GM23338 (cell line): Measurements from ENCODE around the gene DOCK2. TPM values are rescaled to one million over a fixed set of nuclear protein-coding genes. Genes with fewer than 3 reads are reported as not detected.

Source experiments
- ATAC-seq: fragments of 200-7000 bp; cut with Tn5 transposase; 3 replicates; pipeline ENCODE4 v1.9.1; 2020
- DNase-seq: peaks from one replicate; pipeline ENCODE4 v3.0.0-alpha.2; 2015; ENCODE audit warnings: low spot score
- H2AFZ ChIP-seq: fragments of 200-600 bp; sonication (generic); 2 replicates; pipeline ENCODE4 v1.8.0; 2016; ENCODE audit warnings: antibody characterized with exemption, mild to moderate bottlenecking, moderate library complexity
- H3F3A ChIP-seq: fragments of 200-600 bp; sonication (generic); replicated peaks from 2 replicates; pipeline ENCODE4 v1.8.0; 2017; ENCODE audit warnings: antibody characterized with exemption, mixed run types, low read depth
- H3K27ac ChIP-seq: fragments of 200-600 bp; sonication (generic); 2 replicates; pipeline ENCODE4 v1.6.1; 2016; ENCODE audit warnings: low read depth
- H3K27me3 ChIP-seq: fragments of 200-600 bp; sonication (generic); 2 replicates; pipeline ENCODE4 v1.8.0; 2016; ENCODE audit warnings: mild to moderate bottlenecking, mixed run types, moderate library complexity; ENCODE audit not compliant: insufficient read depth
- H3K36me3 ChIP-seq: fragments of 200-600 bp; sonication (generic); 2 replicates; pipeline ENCODE4 v1.8.0; 2016; ENCODE audit warnings: mild to moderate bottlenecking; ENCODE audit not compliant: insufficient read depth
- H3K4me1 ChIP-seq: fragments of 200-600 bp; sonication (generic); 2 replicates; pipeline ENCODE4 v1.8.0; 2016; ENCODE audit warnings: mild to moderate bottlenecking, moderate library complexity; ENCODE audit not compliant: insufficient read depth
- H3K4me2 ChIP-seq: fragments of 200-600 bp; sonication (generic); 2 replicates; pipeline ENCODE4 v1.7.1; 2017; ENCODE audit warnings: mixed run types
- H3K4me3 ChIP-seq: fragments of 200-600 bp; sonication (generic); 2 replicates; pipeline ENCODE4 v1.6.1; 2016; ENCODE audit warnings: mixed run types
- H3K79me2 ChIP-seq: fragments of 200-600 bp; sonication (generic); replicated peaks from 2 replicates; pipeline ENCODE4 v1.8.0; 2017; ENCODE audit warnings: mild to moderate bottlenecking; ENCODE audit not compliant: insufficient read depth
- H3K9me2 ChIP-seq: fragments of 200-600 bp; sonication (generic); 2 replicates; pipeline ENCODE4 v1.8.0; 2017; ENCODE audit not compliant: insufficient read depth
- H4K20me1 ChIP-seq: fragments of 200-600 bp; sonication (generic); replicated peaks from 2 replicates; pipeline ENCODE4 v1.8.0; 2017; ENCODE audit warnings: mild to moderate bottlenecking; ENCODE audit not compliant: insufficient read depth
- H3K27ac Mint-ChIP-seq: 2 replicates; pipeline ENCODE4 v1.8.0; 2020; ENCODE audit warnings: inconsistent platforms, mild to moderate bottlenecking, moderate library complexity, mixed read lengths
- H3K27me3 Mint-ChIP-seq: 3 replicates; pipeline ENCODE4 v1.8.0; 2022; ENCODE audit warnings: low read depth, mild to moderate bottlenecking, moderate library complexity, mixed read lengths, inconsistent platforms; ENCODE audit not compliant: insufficient read depth, poor library complexity
- H3K36me3 Mint-ChIP-seq: 3 replicates; pipeline ENCODE4 v1.8.0; 2021; ENCODE audit warnings: low read depth, mild to moderate bottlenecking, inconsistent platforms, moderate library complexity, mixed read lengths
- H3K4me1 Mint-ChIP-seq: 3 replicates; pipeline ENCODE4 v1.8.0; 2020; ENCODE audit warnings: mild to moderate bottlenecking, inconsistent platforms, mixed read lengths
- H3K4me3 Mint-ChIP-seq: 3 replicates; pipeline ENCODE4 v1.8.0; 2021; ENCODE audit warnings: moderate library complexity, mild to moderate bottlenecking, inconsistent platforms, mixed read lengths
- H3K9me3 Mint-ChIP-seq: 3 replicates; pipeline ENCODE4 v1.8.0; 2020; ENCODE audit warnings: moderate library complexity, mild to moderate bottlenecking, inconsistent platforms, mixed read lengths
- CREB1 ChIP-seq: fragments of 250-450 bp; sonication (Bioruptor Pico); IDR thresholded peaks from 2 replicates; pipeline ENCODE4 v1.5.0; 2020; ENCODE audit warnings: low read depth, mild to moderate bottlenecking, moderate library complexity
- CTCF ChIP-seq, 2 experiments: fragments of 200-600 bp in 1 of 2; sonication (generic) in 1 of 2; conservative IDR thresholded peaks; 2 replicates each; pipeline versions ENCODE4 v1.5.1 to v1.6.1; 2016 to 2017; ENCODE audit warnings: antibody characterized with exemption in 2 of 2, low read depth in 2 of 2, mild to moderate bottlenecking in 2 of 2, moderate library complexity in 1 of 2
- ETS1 ChIP-seq: IDR thresholded peaks from 2 replicates; pipeline ENCODE4 v1.6.1; 2016; ENCODE audit warnings: antibody characterized with exemption
- EZH2 ChIP-seq: fragments of 200-600 bp; sonication (generic); IDR thresholded peaks from one replicate; pipeline ENCODE4 v1.8.0; 2017; ENCODE audit warnings: antibody characterized with exemption, mild to moderate bottlenecking, low read depth; ENCODE audit not compliant: unreplicated experiment
- EZH2phosphoT487 ChIP-seq: fragments of 200-600 bp; sonication (generic); IDR thresholded peaks from one replicate; pipeline ENCODE4 v1.8.1; 2018; ENCODE audit warnings: antibody characterized with exemption; ENCODE audit not compliant: unreplicated experiment
- JUNB ChIP-seq: IDR thresholded peaks from one replicate; pipeline ENCODE4 v1.6.1; 2016; ENCODE audit warnings: antibody characterized with exemption; ENCODE audit not compliant: unreplicated experiment
- NANOG ChIP-seq: IDR thresholded peaks from 2 replicates; pipeline ENCODE4 v1.6.1; 2016; ENCODE audit warnings: antibody characterized with exemption, borderline replicate concordance
- POLR2AphosphoS5 ChIP-seq: IDR thresholded peaks from 2 replicates; pipeline ENCODE4 v1.6.1; 2016; ENCODE audit warnings: antibody characterized with exemption, low read depth
- REST ChIP-seq: IDR thresholded peaks from one replicate; pipeline ENCODE4 v1.6.1; 2018; ENCODE audit warnings: antibody characterized with exemption; ENCODE audit not compliant: unreplicated experiment
- STAT1 ChIP-seq: IDR thresholded peaks from one replicate; pipeline ENCODE4 v1.6.1; 2016; ENCODE audit warnings: antibody characterized with exemption; ENCODE audit not compliant: unreplicated experiment
- ZNF114 ChIP-seq: fragments of 250-450 bp; sonication (Bioruptor Pico); IDR thresholded peaks from 2 replicates; pipeline ENCODE4 v1.5.0; 2020; ENCODE audit warnings: mild to moderate bottlenecking, moderate library complexity
- ZNF331 ChIP-seq: fragments of 250-450 bp; sonication (Bioruptor Pico); IDR thresholded peaks from 2 replicates; pipeline ENCODE4 v1.5.0; 2020; ENCODE audit warnings: low read depth, mild to moderate bottlenecking, moderate library complexity
- polyA plus RNA-seq: library from polyadenylated mRNA; unstranded; fragments of >200 nt; fragmentation: Nextera tagmentation; extraction: Ambion mirVana; gene quantifications from 2 replicates; pipeline ENCODE4 v1.2.1, GENCODE V29; 2016
- total RNA-seq: library from RNA; depleted of rRNA; stranded (reverse); fragments of >200 nt; shearing (Covaris generic); gene quantifications from 2 replicates; pipeline ENCODE4 v1.2.3, GENCODE V29; 2014
- TF ChIP-seq, protein P1 (sequence below): fragments of 250-450 bp; sonication (Bioruptor Pico); IDR thresholded peaks from 2 replicates; pipeline ENCODE4 v1.5.0; 2020; ENCODE audit warnings: mild to moderate bottlenecking, moderate library complexity

Gene DOCK2
- total and polyA plus RNA-seq, 2 experiments from 2014 or later: 3.7 to 9.4 TPM

- Histone ChIP-seq H2AFZ (no peak overlapping the region), H3K4me1 (peaks cover 10% of the 10 kb centered on the region), H3K27ac (no peak overlapping the region), H3K36me3 (no peaks in the 10 kb centered on the region), H3K27me3 (no peaks in the 10 kb centered on the region), H3K4me2 (no peak overlapping the region), H4K20me1 (no peaks in the 10 kb centered on the region), H3K9me2 (0 out of 2 replicates have a peak, but pooled peaks cover 5% of the 10 kb centered on the region), H3K79me2 (no peaks in the 10 kb centered on the region), H3K4me3 (no peak overlapping the region), H3F3A (no peaks in the 10 kb centered on the region)
- H3K27me3 Mint-ChIP-seq: peaks cover 3% of the 10 kb centered on the region
- ATAC-seq: no peak
- H3K27ac Mint-ChIP-seq: no peak overlapping the region
- TF ChIP-seq ZNF114 (CRISPR knock-in tag) (no peak), CREB1 (CRISPR knock-in tag) (no peak), REST (no peak), CTCF (conservative IDR thresholded peaks at IDR 0.05; ENCODE audit: low read depth in 2 of 2) (no peak), ZNF331 (CRISPR knock-in tag) (no peak), POLR2AphosphoS5 (no peak), JUNB (no peak), EZH2 (no peak), EZH2phosphoT487 (no peak), NANOG (no peak), ETS1 (no peak), STAT1 (no peak)
- TF ChIP-seq, protein P1, sequence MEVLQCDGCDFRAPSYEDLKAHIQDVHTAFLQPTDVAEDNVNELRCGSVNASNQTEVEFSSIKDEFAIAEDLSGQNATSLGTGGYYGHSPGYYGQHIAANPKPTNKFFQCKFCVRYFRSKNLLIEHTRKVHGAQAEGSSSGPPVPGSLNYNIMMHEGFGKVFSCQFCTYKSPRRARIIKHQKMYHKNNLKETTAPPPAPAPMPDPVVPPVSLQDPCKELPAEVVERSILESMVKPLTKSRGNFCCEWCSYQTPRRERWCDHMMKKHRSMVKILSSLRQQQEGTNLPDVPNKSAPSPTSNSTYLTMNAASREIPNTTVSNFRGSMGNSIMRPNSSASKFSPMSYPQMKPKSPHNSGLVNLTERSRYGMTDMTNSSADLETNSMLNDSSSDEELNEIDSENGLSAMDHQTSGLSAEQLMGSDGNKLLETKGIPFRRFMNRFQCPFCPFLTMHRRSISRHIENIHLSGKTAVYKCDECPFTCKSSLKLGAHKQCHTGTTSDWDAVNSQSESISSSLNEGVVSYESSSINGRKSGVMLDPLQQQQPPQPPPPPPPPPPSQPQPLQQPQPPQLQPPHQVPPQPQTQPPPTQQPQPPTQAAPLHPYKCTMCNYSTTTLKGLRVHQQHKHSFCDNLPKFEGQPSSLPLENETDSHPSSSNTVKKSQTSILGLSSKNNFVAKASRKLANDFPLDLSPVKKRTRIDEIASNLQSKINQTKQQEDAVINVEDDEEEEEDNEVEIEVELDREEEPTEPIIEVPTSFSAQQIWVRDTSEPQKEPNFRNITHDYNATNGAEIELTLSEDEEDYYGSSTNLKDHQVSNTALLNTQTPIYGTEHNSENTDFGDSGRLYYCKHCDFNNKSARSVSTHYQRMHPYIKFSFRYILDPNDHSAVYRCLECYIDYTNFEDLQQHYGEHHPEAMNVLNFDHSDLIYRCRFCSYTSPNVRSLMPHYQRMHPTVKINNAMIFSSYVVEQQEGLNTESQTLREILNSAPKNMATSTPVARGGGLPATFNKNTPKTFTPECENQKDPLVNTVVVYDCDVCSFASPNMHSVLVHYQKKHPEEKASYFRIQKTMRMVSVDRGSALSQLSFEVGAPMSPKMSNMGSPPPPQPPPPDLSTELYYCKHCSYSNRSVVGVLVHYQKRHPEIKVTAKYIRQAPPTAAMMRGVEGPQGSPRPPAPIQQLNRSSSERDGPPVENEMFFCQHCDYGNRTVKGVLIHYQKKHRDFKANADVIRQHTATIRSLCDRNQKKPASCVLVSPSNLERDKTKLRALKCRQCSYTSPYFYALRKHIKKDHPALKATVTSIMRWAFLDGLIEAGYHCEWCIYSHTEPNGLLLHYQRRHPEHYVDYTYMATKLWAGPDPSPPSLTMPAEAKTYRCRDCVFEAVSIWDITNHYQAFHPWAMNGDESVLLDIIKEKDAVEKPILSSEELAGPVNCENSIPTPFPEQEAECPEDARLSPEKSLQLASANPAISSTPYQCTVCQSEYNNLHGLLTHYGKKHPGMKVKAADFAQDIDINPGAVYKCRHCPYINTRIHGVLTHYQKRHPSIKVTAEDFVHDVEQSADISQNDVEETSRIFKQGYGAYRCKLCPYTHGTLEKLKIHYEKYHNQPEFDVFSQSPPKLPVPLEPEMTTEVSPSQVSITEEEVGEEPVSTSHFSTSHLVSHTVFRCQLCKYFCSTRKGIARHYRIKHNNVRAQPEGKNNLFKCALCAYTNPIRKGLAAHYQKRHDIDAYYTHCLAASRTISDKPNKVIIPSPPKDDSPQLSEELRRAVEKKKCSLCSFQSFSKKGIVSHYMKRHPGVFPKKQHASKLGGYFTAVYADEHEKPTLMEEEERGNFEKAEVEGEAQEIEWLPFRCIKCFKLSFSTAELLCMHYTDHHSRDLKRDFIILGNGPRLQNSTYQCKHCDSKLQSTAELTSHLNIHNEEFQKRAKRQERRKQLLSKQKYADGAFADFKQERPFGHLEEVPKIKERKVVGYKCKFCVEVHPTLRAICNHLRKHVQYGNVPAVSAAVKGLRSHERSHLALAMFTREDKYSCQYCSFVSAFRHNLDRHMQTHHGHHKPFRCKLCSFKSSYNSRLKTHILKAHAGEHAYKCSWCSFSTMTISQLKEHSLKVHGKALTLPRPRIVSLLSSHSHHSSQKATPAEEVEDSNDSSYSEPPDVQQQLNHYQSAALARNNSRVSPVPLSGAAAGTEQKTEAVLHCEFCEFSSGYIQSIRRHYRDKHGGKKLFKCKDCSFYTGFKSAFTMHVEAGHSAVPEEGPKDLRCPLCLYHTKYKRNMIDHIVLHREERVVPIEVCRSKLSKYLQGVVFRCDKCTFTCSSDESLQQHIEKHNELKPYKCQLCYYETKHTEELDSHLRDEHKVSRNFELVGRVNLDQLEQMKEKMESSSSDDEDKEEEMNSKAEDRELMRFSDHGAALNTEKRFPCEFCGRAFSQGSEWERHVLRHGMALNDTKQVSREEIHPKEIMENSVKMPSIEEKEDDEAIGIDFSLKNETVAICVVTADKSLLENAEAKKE: no peak
- DNase-seq: no peak
- H3K9me3 Mint-ChIP-seq: no peaks in the 10 kb centered on the region
- no peak overlapping the region for H3K4me3 Mint-ChIP-seq
- no peaks in the 10 kb centered on the region for H3K36me3 Mint-ChIP-seq
- H3K4me1 Mint-ChIP-seq: no peaks in the 10 kb centered on the region
These were observed 152.4 kb downstream of the DOCK2 start for GRCh38 chr5:169789417-169789940.
